Measurements from ENCODE around the gene BUD23.

DNA sequence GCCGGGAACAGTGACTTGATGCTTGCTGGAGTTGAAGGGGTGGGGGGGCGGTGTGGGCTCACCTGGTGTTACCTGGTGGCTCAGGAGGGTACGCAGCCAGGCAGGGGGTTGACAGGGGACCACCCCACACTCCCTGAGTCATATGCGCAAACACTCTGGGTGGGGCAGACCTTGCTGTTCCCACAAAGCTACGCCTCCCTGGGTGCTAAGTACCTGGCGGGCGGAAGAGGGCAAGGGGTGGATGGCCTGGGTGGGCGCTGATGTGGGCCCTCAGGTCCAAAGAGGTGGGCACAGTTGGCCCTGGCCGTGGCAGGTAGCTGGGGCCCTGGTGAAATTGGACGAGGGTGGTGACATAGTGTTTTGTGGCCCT is 22.1 kb downstream of the BUD23 start:
- TF ChIP-seq, protein P1, sequence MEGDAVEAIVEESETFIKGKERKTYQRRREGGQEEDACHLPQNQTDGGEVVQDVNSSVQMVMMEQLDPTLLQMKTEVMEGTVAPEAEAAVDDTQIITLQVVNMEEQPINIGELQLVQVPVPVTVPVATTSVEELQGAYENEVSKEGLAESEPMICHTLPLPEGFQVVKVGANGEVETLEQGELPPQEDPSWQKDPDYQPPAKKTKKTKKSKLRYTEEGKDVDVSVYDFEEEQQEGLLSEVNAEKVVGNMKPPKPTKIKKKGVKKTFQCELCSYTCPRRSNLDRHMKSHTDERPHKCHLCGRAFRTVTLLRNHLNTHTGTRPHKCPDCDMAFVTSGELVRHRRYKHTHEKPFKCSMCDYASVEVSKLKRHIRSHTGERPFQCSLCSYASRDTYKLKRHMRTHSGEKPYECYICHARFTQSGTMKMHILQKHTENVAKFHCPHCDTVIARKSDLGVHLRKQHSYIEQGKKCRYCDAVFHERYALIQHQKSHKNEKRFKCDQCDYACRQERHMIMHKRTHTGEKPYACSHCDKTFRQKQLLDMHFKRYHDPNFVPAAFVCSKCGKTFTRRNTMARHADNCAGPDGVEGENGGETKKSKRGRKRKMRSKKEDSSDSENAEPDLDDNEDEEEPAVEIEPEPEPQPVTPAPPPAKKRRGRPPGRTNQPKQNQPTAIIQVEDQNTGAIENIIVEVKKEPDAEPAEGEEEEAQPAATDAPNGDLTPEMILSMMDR (IDR thresholded peaks at IDR 0.05) = no peak
- TF ChIP-seq EZH2 (IDR thresholded peaks at IDR 0.05; ENCODE audit: borderline replicate concordance, insufficient read depth, low read depth, low read length, poor library complexity, severe bottlenecking) = no peak
